Mesenchymal stem cell (in vitro differentiated cells and primary cell): ENCODE measurements around the gene ATP11C.
"Not testable (repeated sequence)": the region's sequence is repeated elsewhere in the genome, so short reads cannot be mapped to it uniquely, and the experiment has no call there.

Experiments used
- DNase-seq: peaks from one replicate; pipeline ENCODE4 v3.0.0-alpha.2; 2013
- H2AFZ ChIP-seq: one replicate; pipeline ENCODE4 v1.6.1; 2013; ENCODE audit warnings: low read depth, mild to moderate bottlenecking, control low read depth, inconsistent platforms, low read length, moderate library complexity
- H2AK5ac ChIP-seq: 2 replicates; pipeline ENCODE4 v1.6.1; 2013; ENCODE audit warnings: low read length, moderate library complexity, mild to moderate bottlenecking, inconsistent platforms; ENCODE audit not compliant: severe bottlenecking
- H2BK120ac ChIP-seq: one replicate; pipeline ENCODE4 v1.6.1; 2013; ENCODE audit warnings: low read depth, mild to moderate bottlenecking, inconsistent platforms, low read length, moderate library complexity
- H2BK12ac ChIP-seq, 2 experiments: one replicate each; pipeline ENCODE4 v1.6.1; 2013; ENCODE audit warnings: inconsistent platforms in 2 of 2, low read length in 2 of 2, mild to moderate bottlenecking in 2 of 2, moderate library complexity in 2 of 2, control low read depth in 1 of 2
- H2BK15ac ChIP-seq: one replicate; pipeline ENCODE4 v1.6.1; 2013; ENCODE audit warnings: mild to moderate bottlenecking, low read depth, inconsistent platforms; ENCODE audit not compliant: poor library complexity, severe bottlenecking
- H2BK5ac ChIP-seq: 2 replicates; pipeline ENCODE4 v1.6.1; 2013; ENCODE audit warnings: low read depth, mild to moderate bottlenecking, low read length, control low read depth, inconsistent platforms; ENCODE audit not compliant: poor library complexity, severe bottlenecking
- H3K14ac ChIP-seq, 2 experiments: one replicate each; pipeline ENCODE4 v1.6.1; 2013; ENCODE audit warnings: inconsistent platforms in 2 of 2, low read length in 2 of 2, control low read depth in 1 of 2, mild to moderate bottlenecking in 1 of 2, moderate library complexity in 1 of 2
- H3K18ac ChIP-seq, 2 experiments: one replicate each; pipeline ENCODE4 v1.6.1; 2013; ENCODE audit warnings: inconsistent platforms in 2 of 2, low read length in 2 of 2, control low read depth in 1 of 2, low read depth in 1 of 2, mild to moderate bottlenecking in 1 of 2
- H3K23ac ChIP-seq, 2 experiments: one replicate each; pipeline ENCODE4 v1.6.1; 2013; ENCODE audit warnings: inconsistent platforms in 2 of 2, low read length in 2 of 2, mild to moderate bottlenecking in 2 of 2, moderate library complexity in 2 of 2, control low read depth in 1 of 2
- H3K27ac ChIP-seq: 2 replicates; pipeline ENCODE4 v1.5.1; 2013; ENCODE audit warnings: mild to moderate bottlenecking, moderate library complexity, low read length, control low read depth, inconsistent platforms; ENCODE audit not compliant: poor library complexity, severe bottlenecking
- H3K27me3 ChIP-seq, 2 experiments: 2 replicates each; pipeline versions ENCODE4 v1.6.1 to v1.7.0; 2013; ENCODE audit warnings: low read length in 2 of 2, mild to moderate bottlenecking in 2 of 2, moderate library complexity in 2 of 2, control low read depth in 1 of 2, inconsistent platforms in 1 of 2; ENCODE audit not compliant: control insufficient read depth in 1 of 2, insufficient read depth in 1 of 2
- H3K36me3 ChIP-seq, 2 experiments: 2 replicates each; pipeline versions ENCODE4 v1.6.1 to v1.7.0; 2013; ENCODE audit warnings: low read length in 2 of 2, control low read depth in 1 of 2, inconsistent platforms in 1 of 2, low read depth in 1 of 2, mild to moderate bottlenecking in 1 of 2; ENCODE audit not compliant: insufficient read depth in 2 of 2, control insufficient read depth in 1 of 2
- H3K4ac ChIP-seq, 2 experiments: one replicate each; pipeline ENCODE4 v1.6.1; 2013; ENCODE audit warnings: inconsistent platforms in 2 of 2, low read length in 2 of 2, mild to moderate bottlenecking in 2 of 2, moderate library complexity in 2 of 2, control low read depth in 1 of 2, low read depth in 1 of 2
- H3K4me1 ChIP-seq: 2 replicates; pipeline ENCODE4 v1.6.1; 2013; ENCODE audit warnings: low read depth, low read length, control low read depth; ENCODE audit not compliant: control insufficient read depth, insufficient read depth
- H3K4me2 ChIP-seq: 2 replicates; pipeline ENCODE4 v1.6.1; 2013; ENCODE audit warnings: low read length, mild to moderate bottlenecking, inconsistent platforms; ENCODE audit not compliant: poor library complexity, severe bottlenecking
- H3K4me3 ChIP-seq, 2 experiments: 2 replicates each; pipeline versions ENCODE4 v1.5.1 to v1.7.0; 2013; ENCODE audit warnings: low read length in 2 of 2, mild to moderate bottlenecking in 2 of 2, control low read depth in 1 of 2, low read depth in 1 of 2; ENCODE audit not compliant: insufficient read depth in 1 of 2
- H3K79me1 ChIP-seq: replicated peaks from 2 replicates; pipeline ENCODE4 v1.6.1; 2013; ENCODE audit warnings: mild to moderate bottlenecking, control low read depth, low read length, inconsistent platforms; ENCODE audit not compliant: poor library complexity, severe bottlenecking
- H3K9ac ChIP-seq: 2 replicates; pipeline ENCODE4 v1.7.0; 2013; ENCODE audit warnings: mild to moderate bottlenecking, low read length, moderate library complexity
- H3K9me3 ChIP-seq: 2 replicates; pipeline ENCODE4 v1.7.0; 2013; ENCODE audit warnings: mild to moderate bottlenecking, low read length; ENCODE audit not compliant: control insufficient read depth
- H4K8ac ChIP-seq: one replicate; pipeline ENCODE4 v1.6.1; 2013; ENCODE audit warnings: inconsistent platforms, mild to moderate bottlenecking, low read length, moderate library complexity
- H4K91ac ChIP-seq: one replicate; pipeline ENCODE4 v1.6.1; 2013; ENCODE audit warnings: mild to moderate bottlenecking, low read length, inconsistent platforms
- WGBS: methylation state at CpG from one replicate; pipeline ENCODE4 v1.1.7; 2013; ENCODE audit warnings: mixed read lengths; 5-methylcytosine and 5-hydroxymethylcytosine counted together

The ATP11C gene

GRCh38 chrX:139929876-139930275 is 3.0 kb downstream of the ATP11C start:
- H3K4me1 ChIP-seq, result peaks cover 1% of the 10 kb centered on the region
- H3K9me3 ChIP-seq, result no peaks in the 10 kb centered on the region
- no peak overlapping the region for H3K14ac ChIP-seq
- H2BK120ac ChIP-seq, result no peak overlapping the region
- H2BK15ac ChIP-seq, result no peak overlapping the region
- H3K4me3 ChIP-seq, result no peak overlapping the region
- H3K4ac ChIP-seq, result no peak overlapping the region
- H4K91ac ChIP-seq, result no peak overlapping the region
- H3K9ac ChIP-seq, result no peak overlapping the region
- H3K36me3 ChIP-seq, result no peaks in the 10 kb centered on the region
- no peak overlapping the region for H2BK12ac ChIP-seq
- H2AFZ ChIP-seq, result no peak overlapping the region
- H3K23ac ChIP-seq, result no peak overlapping the region
- no peak overlapping the region for H4K8ac ChIP-seq
- H3K27ac ChIP-seq, result no peak overlapping the region
- H3K4me2 ChIP-seq, result peak overlapping the region; percentile 39
- H3K79me1 ChIP-seq, result no peaks in the 10 kb centered on the region
- DNase-seq, result no peak
- WGBS, result 87% methylated on average over 5 of the region's 5 CpGs
- no peak overlapping the region for H2BK5ac ChIP-seq
- no peak overlapping the region for H3K18ac ChIP-seq
- H3K27me3 ChIP-seq, result no peaks in the 10 kb centered on the region
- no peak overlapping the region for H2AK5ac ChIP-seq

- H4K91ac ChIP-seq, result no peak overlapping the region
- no peaks in the 10 kb centered on the region for H3K27me3 ChIP-seq
- no peaks in the 10 kb centered on the region for H3K4me1 ChIP-seq
- H3K14ac ChIP-seq, result no peak overlapping the region
- no peaks in the 10 kb centered on the region for H3K79me1 ChIP-seq
- no peak overlapping the region for H2BK15ac ChIP-seq
- no peak overlapping the region for H2AK5ac ChIP-seq
- H2BK5ac ChIP-seq, result no peak overlapping the region
- no peak overlapping the region for H3K9ac ChIP-seq
- no peak overlapping the region for H3K4me2 ChIP-seq
- H3K18ac ChIP-seq, result no peak overlapping the region
- H3K36me3 ChIP-seq, result no peaks in the 10 kb centered on the region
- no peak overlapping the region for H2BK120ac ChIP-seq
- no peak overlapping the region for H2AFZ ChIP-seq
- H3K23ac ChIP-seq, result no peak overlapping the region
- peak; percentile 26 for DNase-seq
- WGBS, result 61% methylated on average over 3 of the region's 6 CpGs
- no peak overlapping the region for H3K4ac ChIP-seq
- H4K8ac ChIP-seq, result no peak overlapping the region
- no peak overlapping the region for H3K27ac ChIP-seq
- H3K4me3 ChIP-seq, result no peak overlapping the region
- H2BK12ac ChIP-seq, result no peak overlapping the region
- H3K9me3 ChIP-seq, result no peaks in the 10 kb centered on the region
Measured at GRCh38 chrX:139924696-139925095, 8.2 kb downstream of the ATP11C start.

- Histone ChIP-seq H3K27ac (no peak overlapping the region), H2AK5ac (no peak overlapping the region), H3K18ac (no peak overlapping the region), H3K27me3 (no peaks in the 10 kb centered on the region), H2BK15ac (no peak overlapping the region), H2BK12ac (no peak overlapping the region), H3K79me1 (no peaks in the 10 kb centered on the region), H3K9me3 (no peaks in the 10 kb centered on the region), H3K4me3 (no peak overlapping the region), H3K4me2 (no peak overlapping the region), H3K14ac (no peak overlapping the region), H3K23ac (no peak overlapping the region), H2AFZ (no peak overlapping the region), H4K91ac (no peak overlapping the region), H2BK5ac (no peak overlapping the region), H3K36me3 (no peaks in the 10 kb centered on the region), H4K8ac (no peak overlapping the region), H3K9ac (no peak overlapping the region), H2BK120ac (no peak overlapping the region), H3K4ac (no peak overlapping the region), H3K4me1 (no peaks in the 10 kb centered on the region)
- DNase-seq, result peak; percentile 13
- WGBS, result 63% methylated on average over 3 of the region's 5 CpGs
Measured at GRCh38 chrX:139924069-139924695, 8.7 kb downstream of the ATP11C start.

GRCh38 chrX:139921142-139921541 is 11.7 kb downstream of the ATP11C start:
- H3K18ac ChIP-seq, H2AFZ ChIP-seq, DNase-seq, H3K14ac ChIP-seq, H3K27ac ChIP-seq, H2BK12ac ChIP-seq, H2BK120ac ChIP-seq, H2BK15ac ChIP-seq, H3K4me3 ChIP-seq, H3K9me3 ChIP-seq, H2AK5ac ChIP-seq, H3K36me3 ChIP-seq, H3K4me2 ChIP-seq, H2BK5ac ChIP-seq, H4K8ac ChIP-seq, H4K91ac ChIP-seq, H3K4me1 ChIP-seq, H3K4ac ChIP-seq, H3K27me3 ChIP-seq, H3K23ac ChIP-seq, H3K79me1 ChIP-seq, H3K9ac ChIP-seq: not testable (repeated sequence)
- WGBS, result 97% methylated on average over 3 of the region's 6 CpGs
